ENCODE data around the gene SOX9.

SOX9 gene

DNA sequence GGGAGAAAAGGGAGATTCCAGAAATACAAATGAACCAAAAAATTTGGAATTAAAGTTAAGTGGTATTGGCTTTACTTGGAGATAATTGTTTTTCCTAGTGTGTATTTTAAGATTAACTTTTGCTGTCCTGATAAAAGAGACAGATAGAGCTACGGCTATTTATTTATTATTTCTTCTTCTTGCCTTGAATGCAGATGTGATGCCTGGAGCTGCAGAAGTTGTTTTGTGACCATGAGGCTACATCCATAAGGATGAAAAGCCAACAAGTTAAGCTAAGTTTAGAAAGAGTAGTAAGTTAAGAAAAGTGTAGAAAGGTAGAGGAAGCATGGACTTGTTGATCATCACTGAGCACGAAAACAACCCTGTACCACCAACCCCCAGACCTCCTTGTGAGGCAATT, 41.7 kb downstream of the SOX9 start:
- no peak for DNase-seq (ENCODE audit: low read depth in 3 of 3)

DNA sequence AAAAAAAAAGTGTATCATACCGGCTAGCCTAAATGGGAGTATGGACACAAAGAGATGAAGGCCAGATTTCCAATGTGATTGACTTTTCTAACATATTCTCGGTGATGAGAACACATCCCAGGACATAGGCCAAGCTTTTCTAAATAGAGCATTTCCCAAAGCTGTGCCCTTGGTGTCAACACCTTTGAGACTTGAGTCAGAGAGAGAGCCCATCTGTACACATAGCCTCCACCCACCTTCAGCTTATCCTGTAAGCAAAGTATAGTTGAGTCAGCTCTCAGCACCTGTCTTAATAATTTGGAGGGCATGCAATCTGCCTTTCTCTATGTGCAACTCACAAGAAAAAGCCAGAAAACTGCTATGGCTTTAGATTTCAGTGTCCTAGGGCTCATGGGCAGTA, 42.7 kb downstream of the SOX9 start:
- no peak for DNase-seq (ENCODE audit: low read depth in 3 of 3)

DNA sequence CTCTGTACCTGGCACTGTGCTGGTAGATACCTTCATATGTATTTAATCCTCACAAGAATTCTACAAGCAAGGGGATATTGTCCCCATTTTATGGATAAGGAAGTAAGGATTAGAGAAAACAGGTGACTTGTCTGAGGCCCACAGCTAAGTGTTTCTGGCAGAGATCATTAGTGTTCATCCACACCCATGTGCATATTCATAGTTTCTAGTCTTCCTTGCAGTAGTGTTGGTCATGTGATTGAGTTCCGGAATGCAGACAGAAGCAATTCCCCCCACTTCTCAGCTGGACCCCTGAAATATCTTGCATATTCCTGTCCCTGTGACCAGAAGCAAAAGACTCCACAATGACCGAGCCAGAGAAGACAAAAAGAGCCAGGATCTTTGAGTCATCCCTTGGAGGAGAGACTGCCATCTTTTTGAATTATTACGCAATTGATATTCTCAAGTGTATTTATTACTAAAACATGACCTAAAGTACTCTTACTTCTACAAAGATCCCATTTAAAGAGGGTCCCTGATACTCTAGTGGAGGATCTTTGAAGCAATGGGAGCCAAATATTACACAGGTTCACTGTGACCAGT, 43.4 kb downstream of the SOX9 start:
- no peak for DNase-seq (ENCODE audit: low read depth in 3 of 3)

DNA sequence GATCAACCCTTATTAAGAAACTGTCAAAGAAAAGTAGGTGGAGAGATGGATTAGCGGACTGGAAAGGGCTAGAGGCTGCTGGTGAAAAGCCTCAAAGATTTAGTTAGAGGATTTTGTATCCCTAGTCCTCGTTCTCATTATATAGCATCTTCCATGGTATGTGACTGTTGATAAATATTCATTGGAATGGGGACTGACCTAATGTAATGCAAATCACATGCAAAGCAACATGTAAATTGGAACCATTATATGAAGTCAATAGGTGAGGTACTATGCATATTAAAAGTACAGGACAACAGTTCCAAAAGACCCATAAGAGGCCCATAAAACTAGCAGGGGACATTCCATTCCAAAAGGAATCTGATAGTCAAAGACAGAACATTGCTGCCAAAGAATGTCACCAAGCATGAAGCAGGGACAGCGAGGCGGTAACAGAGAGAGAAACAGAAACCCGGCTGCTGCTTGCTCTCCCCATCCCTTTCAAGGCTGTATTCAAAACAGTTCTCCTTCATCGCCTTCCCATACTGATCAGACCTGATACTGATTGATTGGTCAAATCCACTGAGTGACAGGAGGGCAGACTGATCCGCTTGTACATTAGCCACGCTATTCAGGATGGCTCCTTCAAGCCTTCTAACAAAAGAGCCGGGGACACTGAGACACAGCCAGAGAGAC, 44.5 kb downstream of the SOX9 start:
- DNase-seq (ENCODE audit: low read depth in 3 of 3), result no peak

DNA sequence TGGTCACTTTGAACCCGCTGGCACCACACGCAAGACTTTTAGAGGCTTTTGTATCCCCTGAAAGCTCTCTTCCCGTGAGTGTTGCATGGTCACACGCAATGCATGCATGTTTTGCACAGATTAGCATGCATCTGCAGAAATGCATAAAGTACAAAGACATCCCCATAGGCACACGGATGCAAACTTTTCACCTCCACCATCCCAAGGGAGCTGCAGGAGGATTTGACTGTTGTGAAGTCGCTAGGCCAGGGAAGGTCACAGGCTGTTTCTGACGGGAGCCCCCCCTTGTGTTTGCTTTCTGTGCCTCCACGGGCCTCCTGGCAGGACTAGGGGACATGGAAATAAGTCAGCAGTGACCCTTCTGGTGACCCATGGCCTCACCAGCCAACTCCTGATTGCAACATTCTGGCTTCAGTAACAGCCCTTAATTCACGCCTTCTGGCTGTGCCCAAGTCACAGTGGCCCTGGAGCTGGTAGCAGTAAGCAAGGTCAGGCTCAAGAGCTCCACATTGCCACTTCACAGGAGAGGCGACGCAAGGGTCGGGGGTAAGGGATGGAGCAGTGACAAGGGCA, 45.1 kb downstream of the SOX9 start:
- no peak for DNase-seq (ENCODE audit: low read depth in 3 of 3)

DNA sequence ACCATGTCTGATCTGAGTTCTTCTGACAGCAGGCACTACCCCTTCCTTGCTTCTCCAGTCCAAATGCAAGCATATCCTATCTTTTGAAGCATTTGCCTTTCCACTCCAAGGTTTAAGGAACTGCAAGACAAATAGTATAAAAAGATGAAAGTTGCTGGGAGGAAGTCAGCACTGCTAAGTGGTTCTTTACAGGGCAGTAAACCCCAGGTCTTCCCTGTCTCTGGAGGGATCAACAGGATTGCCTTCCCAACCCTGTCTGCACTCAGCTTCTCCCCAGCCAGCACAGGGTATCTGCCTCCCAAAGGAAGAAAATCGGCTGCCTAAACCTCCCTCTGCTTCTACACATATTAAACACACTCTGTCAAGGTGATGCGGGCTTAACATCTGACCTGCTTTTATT, 46.8 kb downstream of the SOX9 start:
- no peak for DNase-seq (ENCODE audit: low read depth in 3 of 3)

DNA sequence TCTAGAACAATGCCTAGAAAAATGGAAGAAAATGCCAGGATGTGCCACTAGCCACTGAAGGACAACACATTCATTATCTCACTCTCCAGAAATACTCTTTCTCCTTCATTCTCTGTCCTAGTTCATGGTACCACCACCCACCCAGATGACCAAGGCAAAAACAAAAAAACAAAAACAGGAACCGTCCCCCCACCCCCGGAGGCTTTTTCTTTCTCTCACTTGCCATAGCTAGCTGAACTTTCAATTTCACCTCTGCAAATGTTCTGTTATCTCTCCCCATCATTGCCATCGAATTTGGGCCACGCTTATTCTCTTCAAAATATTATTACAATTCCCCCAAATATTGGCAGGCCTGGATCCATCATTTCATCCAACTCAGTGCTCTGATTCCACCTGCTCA, 49.0 kb downstream of the SOX9 start:
- DNase-seq (ENCODE audit: low read depth in 3 of 3), result no peak

DNA sequence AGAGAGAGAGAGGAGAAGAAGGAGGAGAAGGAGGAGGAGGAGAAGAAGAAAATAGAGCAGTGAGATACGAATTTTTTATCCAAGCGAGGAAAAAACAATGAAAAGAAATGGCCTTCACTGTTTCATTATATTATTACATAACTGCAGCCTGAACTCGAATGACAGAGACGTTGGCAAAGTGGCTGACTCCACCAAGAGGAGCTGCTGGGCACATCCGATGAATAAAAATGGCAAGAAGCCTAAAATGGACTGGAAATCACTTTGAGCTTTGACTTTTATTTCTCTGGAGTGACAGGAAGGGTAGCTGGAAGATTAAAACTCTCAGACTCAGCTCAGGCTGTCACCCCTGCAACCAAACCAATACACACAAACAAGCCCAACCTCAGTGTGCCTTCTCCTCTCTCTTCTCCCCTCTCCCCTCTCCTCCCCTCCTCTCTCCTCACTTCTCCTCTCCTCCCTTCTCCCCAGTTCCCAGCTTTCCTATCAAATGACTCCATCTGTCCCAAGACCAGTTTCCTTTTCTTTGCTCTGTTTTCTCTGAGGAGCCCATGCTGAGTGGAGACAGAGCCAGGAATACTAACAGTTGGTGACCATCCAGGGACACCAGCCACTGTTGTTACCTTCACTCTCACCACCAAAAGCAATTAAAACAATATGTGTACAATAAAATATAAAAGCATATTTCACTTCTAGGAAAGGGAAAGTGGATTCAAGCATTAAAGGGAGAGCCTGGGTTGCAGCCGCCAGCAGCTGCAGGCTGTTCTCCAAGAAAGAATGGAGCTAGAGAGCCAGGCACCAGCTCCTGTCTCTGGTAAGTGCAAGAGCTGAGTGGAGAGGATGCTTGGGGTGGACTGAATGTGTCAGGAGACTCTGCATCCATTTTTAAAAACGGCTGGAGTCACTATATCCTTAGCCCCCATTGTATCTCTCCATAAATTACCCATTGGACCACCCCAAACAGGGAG, 51.2 kb downstream of the SOX9 start:
- DNase-seq (ENCODE audit: low read depth in 3 of 3), result no peak

DNA sequence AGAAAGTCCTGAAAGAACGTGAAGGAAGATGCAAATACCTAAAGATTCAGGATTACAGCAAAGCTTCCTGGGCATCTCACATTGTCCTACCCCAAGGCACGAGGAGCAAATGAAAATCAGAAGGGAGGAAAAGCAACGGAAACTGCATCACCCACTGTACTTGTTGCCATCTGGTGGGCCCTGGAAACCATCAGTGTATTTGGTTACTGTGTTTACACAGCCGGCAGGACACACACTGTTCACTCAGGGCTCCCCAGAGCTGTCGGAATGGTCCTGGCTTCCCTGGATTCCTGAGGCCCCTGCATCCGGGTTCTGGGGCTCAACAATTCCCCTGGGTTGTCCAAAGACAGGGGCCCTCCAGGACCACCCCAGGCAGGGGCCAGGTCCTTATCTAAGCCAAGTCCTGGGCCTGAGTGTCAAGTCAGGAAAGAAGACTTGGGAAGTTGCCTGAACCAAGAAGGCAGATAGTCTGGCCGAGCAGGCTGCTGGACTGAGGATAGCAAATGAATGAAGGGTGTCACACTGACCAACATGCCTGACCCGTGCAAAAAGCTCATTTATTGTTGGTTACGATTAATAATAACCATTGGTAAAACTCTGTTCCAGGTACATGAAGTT, 52.8 kb downstream of the SOX9 start:
- no peak for DNase-seq (ENCODE audit: low read depth in 3 of 3)

DNA sequence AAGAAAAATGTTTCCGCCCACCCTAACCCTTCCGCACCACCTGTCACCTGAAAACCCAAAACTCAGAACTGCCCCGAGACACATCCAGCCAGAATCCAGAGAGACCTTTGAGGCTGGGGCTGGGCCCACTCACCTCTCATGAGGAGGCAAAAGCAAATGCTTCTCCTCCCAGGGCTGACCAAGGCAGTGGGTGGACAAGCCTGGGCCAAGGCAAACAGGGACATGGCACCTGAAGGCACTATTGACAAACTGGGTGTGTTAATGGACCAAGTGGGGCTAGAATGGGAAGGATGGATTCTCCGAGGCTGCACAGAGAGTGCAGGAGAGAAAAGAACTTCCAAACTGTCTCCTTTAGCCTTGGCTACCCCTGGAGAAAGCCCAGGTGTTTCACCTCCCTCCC, 54.4 kb downstream of the SOX9 start:
- DNase-seq (ENCODE audit: low read depth in 3 of 3), result no peak

Measured in stimulated activated CD4-positive, alpha-beta T cell treated with anti-CD3 and anti-CD28 coated beads, TNF-alpha, amount 100 ng/mL, for 24 hours (primary cell).